NCI-H2196 treated with DMSO at 0.1 percent for 48 hours (cell line): ENCODE data around the gene UTP15.
A peak's percentile ranks its signal among the peaks of the same experiment; 100 is the strongest.

Experiments
- DNase-seq: peaks from one replicate; lab custom pipeline; 2025; ENCODE audit not compliant: unreplicated experiment; lab: John Stamatoyannopoulos, UW

The UTP15 gene

DNA sequence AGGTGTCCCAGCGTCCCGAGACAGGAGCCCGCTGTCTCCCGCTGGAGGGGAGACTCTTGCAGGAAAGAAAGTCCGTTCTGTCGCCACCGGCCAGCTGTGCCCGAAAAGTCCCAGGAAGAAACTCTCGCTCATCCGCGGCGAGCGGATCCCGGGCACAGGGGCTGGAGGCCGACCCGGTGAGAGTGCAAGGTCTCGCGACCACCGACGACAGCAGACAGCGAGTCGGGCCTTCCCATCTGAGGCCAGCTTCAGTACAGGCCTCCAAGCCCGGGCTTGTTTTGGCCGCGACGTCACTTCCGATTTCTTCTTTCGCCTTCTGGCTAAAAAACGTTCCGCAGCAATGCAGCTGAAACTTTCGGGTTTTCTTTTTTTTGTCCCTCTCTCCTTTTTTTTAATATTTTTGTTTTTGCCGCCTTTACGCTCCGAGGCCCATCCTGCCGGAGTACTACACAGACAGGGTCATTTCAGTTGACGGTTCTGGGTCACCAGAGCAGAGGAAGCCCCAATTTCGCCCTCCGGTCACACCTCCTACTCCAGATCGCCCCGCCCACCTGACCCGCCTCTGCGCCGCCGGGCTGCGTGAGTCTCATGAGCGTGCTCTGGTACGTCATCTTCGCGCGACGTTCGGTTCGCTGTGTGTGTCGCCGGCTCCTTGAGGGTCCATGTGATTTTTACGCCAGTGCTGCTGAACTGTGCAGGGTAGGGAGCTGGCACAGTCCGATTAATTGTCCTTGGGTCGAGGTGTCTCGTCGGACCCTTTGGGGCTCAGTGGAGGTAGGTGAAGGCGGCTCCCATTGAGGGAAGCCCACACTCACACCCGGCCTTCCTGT, at the start of gene UTP15, which contains the start of gene ANKRA2:
Gene UTP15, plus strand, starts transcription at position 605 of the 830 bp plus-strand sequence. CDS start 1,602 bp downstream, outside the sequence.
Gene ANKRA2, minus strand, starts transcription at position 501 of the 830 bp plus-strand sequence. CDS start 2,758 bp downstream, outside the sequence.
- DNase-seq, result peak; percentile 68

DNA sequence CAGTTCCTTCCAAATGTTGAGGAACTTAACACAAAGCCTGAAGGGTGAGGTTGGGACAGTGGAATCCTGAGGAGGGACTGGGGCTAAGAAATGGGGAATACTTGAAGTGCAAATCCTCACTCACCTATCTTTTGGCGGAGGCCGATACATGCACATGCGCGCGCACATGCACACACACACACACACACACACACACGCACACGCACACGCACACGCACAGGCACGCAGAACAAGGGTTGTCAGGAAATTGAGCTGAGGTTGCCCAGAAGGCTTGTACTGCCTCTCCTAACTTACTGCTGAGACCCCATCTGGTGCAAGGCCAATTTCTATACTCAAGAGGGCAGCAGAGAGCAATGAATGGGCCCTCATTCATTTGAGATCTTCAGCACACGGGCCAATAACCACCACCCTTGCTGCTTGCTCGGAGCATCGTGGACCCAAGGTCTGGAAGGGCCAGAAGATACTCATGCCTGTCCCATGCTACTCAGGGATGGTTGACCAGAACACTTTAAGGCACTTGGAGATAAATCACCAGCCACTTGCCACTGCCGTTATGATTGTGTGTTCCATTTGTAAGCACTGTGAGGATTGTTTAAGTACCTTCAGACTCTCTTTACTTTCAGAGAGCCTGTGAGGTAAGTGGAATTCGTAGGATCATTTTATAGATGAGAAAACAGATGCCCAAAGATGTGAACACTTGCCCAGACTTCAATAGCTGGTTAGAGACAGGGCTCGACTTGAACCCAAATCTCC, 45.8 kb upstream of the UTP15 start:
- DNase-seq, result peak; percentile 47

DNA sequence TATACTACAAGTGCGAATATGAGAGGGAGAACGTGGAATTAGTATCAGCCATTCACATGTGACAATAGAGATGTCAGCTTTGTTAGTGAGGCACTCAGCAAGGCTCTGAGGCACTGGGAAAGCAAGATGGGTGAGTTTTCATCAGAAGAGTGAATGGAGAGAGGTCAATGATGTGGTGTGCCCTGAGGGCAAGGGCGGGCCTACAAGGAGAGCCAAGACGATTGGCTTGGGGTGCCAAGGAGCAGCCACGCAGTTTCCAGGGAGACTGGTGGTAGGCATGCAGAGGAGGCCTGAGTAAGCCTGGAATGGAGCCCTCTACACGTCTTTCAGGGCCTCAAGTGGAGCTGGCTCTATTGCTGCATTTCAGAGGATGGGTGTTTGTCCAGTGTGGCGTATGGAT, 42.6 kb upstream of the UTP15 start:
- DNase-seq, result no peak

DNA sequence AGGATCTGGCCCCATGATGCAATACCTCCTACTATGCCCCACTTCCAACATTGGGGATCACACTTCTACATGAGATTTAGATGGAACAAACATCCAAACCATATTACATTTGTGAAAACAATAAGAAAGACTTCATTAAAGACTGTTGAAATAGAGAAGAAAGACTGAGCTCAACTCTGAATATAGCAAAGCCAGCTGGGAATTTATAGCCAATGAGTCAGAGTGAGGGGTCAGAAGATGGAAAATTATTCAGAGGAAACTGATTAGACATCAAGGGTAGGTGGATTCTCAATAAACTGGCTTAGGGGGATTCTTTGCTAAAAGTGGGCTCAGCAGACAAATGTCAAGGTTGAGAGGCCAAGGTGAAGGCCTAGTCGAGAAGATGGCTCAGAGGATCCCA, 41.7 kb upstream of the UTP15 start:
- DNase-seq, result no peak

DNA sequence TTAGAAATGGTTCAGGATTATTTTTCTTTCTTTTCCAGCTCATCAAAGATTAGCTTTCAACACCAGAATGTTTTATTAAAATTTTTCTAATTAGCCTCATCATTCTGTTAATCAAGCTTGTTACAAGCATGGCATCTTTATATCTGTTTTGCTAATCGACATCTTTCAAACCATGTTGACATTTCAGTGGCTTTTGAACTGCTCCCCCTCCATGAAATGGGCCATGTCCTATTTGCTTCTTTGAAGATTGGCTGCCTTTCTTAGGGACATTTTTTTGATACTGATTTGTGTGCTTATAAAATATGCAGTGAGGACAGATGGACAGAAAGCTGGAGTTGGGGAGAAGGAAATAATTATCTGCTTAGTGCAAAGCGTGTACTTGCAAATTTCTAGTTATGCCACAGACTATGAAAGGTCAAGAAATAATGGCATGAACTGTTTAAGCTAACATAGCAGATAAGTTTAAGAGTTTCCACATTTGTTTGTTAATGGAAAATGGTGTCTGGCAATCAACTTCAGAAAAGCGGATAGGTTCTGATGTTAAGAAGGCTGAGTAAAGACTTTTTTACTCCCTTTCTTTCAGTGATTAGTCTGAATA, 39.8 kb upstream of the UTP15 start:
- DNase-seq, result no peak

- no peak for DNase-seq
Observed at GRCh38 chr5:73528248-73528647, 37.3 kb upstream of the UTP15 start.

DNA sequence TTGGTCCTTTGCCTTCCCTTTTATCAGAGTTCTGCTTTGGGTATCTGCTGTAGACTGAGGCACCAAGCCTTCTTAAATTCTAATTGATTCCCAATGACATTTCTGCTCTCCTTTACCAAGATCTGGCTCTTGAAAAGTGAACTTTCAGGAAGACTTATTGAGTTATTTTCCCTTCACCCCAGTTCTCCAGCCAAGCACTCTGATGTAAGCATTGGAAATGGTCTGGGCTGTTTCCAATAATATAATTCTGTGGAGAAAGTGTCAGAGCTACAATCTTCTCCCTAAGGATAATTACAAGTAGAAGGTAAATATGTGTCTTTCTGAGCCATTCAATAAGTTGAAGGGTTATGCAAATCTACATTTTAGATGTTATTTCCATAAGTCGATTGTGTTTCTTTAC, 36.5 kb upstream of the UTP15 start:
- DNase-seq, result no peak

- DNase-seq, result no peak
Observed at GRCh38 chr5:73531356-73531755, 34.2 kb upstream of the UTP15 start.

DNA sequence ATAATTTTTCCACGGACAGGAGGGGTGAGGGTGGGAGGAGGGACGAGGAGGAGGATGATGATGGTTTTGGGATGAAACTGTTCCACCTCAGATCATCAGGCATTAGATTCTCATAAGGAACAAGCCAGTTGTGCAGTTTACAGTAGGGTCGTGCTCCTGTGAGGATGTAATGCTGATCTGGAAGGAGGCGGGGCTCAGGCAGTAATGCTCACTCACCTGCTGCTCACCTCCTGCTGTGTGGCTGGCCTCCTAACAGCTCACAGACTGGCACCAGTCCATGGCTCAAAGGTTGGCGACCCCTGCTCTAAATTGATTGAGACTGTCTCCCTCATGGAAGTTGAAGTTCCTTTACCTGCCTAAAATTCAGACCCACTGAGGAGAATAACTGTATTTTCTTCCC, 33.3 kb upstream of the UTP15 start:
- no peak for DNase-seq

- DNase-seq, result no peak
Observed at GRCh38 chr5:73534011-73534644, 31.4 kb upstream of the UTP15 start.

GRCh38 chr5:73534971-73535370, 30.6 kb upstream of the UTP15 start:
- DNase-seq, result no peak

DNA sequence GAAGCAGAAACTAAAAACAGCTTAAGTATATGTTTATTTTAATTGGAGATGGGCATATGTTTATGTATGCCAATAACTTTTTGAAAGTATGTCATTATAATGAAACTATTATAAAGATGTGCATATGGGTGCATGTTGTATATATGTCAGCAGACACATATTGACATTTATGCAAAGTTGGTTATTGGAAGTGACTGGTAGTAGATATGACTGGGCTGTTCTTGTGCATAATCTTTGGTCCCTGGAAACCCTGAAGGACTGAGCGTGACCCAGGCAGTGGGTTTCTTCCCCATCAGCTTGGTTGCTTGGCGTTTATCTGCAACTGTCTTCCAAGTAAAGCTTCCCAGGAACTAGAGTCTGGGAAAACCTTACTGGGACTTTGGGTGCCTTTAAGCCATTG, 25.8 kb upstream of the UTP15 start:
- DNase-seq, result no peak

- peak; percentile 6 for DNase-seq
Observed at GRCh38 chr5:73540192-73540591, 25.4 kb upstream of the UTP15 start.

DNA sequence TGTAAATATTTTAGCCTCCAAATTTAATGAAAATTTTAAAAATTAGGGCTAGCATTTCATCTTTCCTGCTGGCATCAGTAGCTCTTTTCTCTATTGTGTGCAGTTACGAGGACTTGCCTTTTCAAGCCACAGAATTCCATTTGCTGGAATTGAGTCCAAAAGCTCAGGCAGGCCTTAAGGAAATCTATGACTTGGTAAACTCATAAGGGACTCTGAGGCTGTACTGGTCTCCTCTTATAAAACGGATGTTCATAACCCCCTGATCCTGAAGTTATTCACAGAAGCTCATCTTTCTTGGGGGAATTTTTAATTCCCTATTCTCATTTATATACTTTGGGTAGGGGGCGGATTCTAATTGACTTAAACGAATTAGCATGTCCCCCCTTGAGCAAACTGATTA, 23.5 kb upstream of the UTP15 start:
- DNase-seq, result no peak

GRCh38 chr5:73544429-73545402, 20.8 kb upstream of the UTP15 start:
- peak; percentile 79 for DNase-seq

- no peak for DNase-seq
Observed at GRCh38 chr5:73545403-73545779, 20.2 kb upstream of the UTP15 start.

GRCh38 chr5:73550016-73550415, 15.5 kb upstream of the UTP15 start:
- DNase-seq, result no peak

GRCh38 chr5:73552642-73553041, 12.9 kb upstream of the UTP15 start:
- no peak for DNase-seq

DNA sequence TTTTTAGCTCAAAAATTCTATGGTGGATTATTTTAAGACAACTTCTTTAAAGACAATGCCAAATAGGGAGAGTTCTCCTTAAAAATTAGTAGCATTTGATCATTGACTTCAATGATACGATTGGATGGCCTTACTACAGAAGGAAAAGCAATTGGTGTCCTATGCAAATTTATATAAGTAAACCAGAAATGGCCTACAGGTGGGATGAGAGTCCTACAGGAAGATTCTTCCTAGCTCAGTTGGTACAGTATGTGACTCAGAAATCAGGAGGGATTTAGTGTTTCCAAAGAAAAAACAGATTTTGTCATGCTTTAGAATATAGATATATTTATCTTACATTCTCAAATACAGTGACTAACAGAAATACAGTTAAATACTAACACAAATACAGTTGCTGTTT, 6.6 kb upstream of the UTP15 start:
- DNase-seq, result no peak

GRCh38 chr5:73564018-73564417, 1.5 kb upstream of the UTP15 start:
- no peak for DNase-seq
